A673 (cell line): ENCODE results near the gene LRRN4. TPM values are rescaled to one million over a fixed set of nuclear protein-coding genes. Genes with fewer than 3 reads are reported as not detected.

Source experiments
- BruUV-seq: library from RNA; stranded (reverse); fragments of 400-500 nt; replicated peaks from 2 replicates; lab custom pipeline; 2021; lab: Mats Ljungman, UMichigan
- CTCF ChIA-PET: fragments of 300-600 bp; sonication (Branson Sonifier 250); formaldehyde crosslinking; loops from one replicate; lab custom pipeline; 2022; ENCODE audit warnings: antibody characterized with exemption; lab: Charles Lee
- POLR2A ChIA-PET: fragments of 300-600 bp; sonication (Branson Sonifier 250); formaldehyde crosslinking; loops from one replicate; lab custom pipeline; 2022; ENCODE audit warnings: antibody characterized with exemption; ENCODE audit not compliant: low non-redundant PET; lab: Charles Lee
- DNase-seq: peaks from one replicate; pipeline ENCODE4 v3.0.0-alpha.2; 2015; ENCODE audit warnings: low spot score
- H3K27ac ChIP-seq: fragments of 200-600 bp; sonication (generic); 2 replicates; pipeline ENCODE4 v1.5.1; 2016; ENCODE audit warnings: mixed run types, low read depth, mild to moderate bottlenecking, mixed read lengths, antibody characterized with exemption, low read length; ENCODE audit not compliant: poor library complexity, severe bottlenecking
- H3K27me3 ChIP-seq: fragments of 200-600 bp; sonication (generic); replicated peaks from 2 replicates; pipeline ENCODE4 v1.6.1; 2017; ENCODE audit warnings: mixed run types, low read depth, mild to moderate bottlenecking, mixed read lengths, antibody characterized with exemption, low read length; ENCODE audit not compliant: insufficient read depth, poor library complexity
- H3K36me3 ChIP-seq: fragments of 200-600 bp; sonication (generic); 2 replicates; pipeline ENCODE4 v1.6.1; 2016; ENCODE audit warnings: mixed run types, mild to moderate bottlenecking, mixed read lengths, antibody characterized with exemption, low read length; ENCODE audit not compliant: insufficient read depth, poor library complexity, severe bottlenecking
- H3K4me1 ChIP-seq: fragments of 200-600 bp; sonication (generic); 2 replicates; pipeline ENCODE4 v1.6.1; 2017; ENCODE audit warnings: mixed run types, mild to moderate bottlenecking, mixed read lengths, antibody characterized with exemption, low read length; ENCODE audit not compliant: insufficient read depth, poor library complexity, severe bottlenecking
- H3K4me3 ChIP-seq: fragments of 200-600 bp; sonication (generic); 2 replicates; pipeline ENCODE4 v1.5.1; 2016; ENCODE audit warnings: low read depth, mixed run types, mild to moderate bottlenecking, mixed read lengths, low read length; ENCODE audit not compliant: poor library complexity, severe bottlenecking
- H3K9me3 ChIP-seq: fragments of 200-600 bp; sonication (generic); 2 replicates; pipeline ENCODE4 v1.6.1; 2016; ENCODE audit warnings: mixed run types, low read depth, mild to moderate bottlenecking, mixed read lengths, antibody characterized with exemption, low read length; ENCODE audit not compliant: poor library complexity, severe bottlenecking
- EZH2 ChIP-seq: fragments of 200-600 bp; sonication (generic); IDR thresholded peaks from 2 replicates; pipeline ENCODE4 v1.6.1; 2017; ENCODE audit warnings: borderline replicate concordance, low read depth, mild to moderate bottlenecking, mixed read lengths, antibody characterized with exemption, low read length; ENCODE audit not compliant: poor library complexity, severe bottlenecking
- intact Hi-C: fragments of 100-400 bp; cut with micrococcal nuclease; formaldehyde crosslinking; loops from one replicate; pipeline ENCODE4 v1.10.0; 2022; ENCODE audit not compliant: unreplicated experiment
- total RNA-seq: library from RNA; stranded (reverse); gene quantifications from 2 replicates; pipeline ENCODE4 v1.2.3, GENCODE V29; 2021
- TF ChIP-seq, protein P1 (sequence below): fragments of 300-800, 200-600 bp; sonication (generic); conservative IDR thresholded peaks from 2 replicates; pipeline ENCODE4 v1.5.1; 2017; ENCODE audit warnings: low read depth, mild to moderate bottlenecking, antibody characterized with exemption, low read length, moderate library complexity, mixed read lengths

The LRRN4 gene
- total RNA-seq, 1 experiment from 2014 or later, result not detected

GRCh38 chr20:5990946-5991345 lies 62.9 kb downstream of the LRRN4 start:
- no peak overlapping the region for H3K27ac ChIP-seq
- H3K4me1 ChIP-seq, result peaks cover 3% of the 10 kb centered on the region
- ChIA-PET CTCF (no interaction called here), POLR2A (interaction anchor here (0.6 kb wide), 1 partner anchor 804 kb away, joined by 3 read pairs; no protein-coding TSS in a partner anchor)
- H3K9me3 ChIP-seq, result no peaks in the 10 kb centered on the region
- no peaks in the 10 kb centered on the region for H3K27me3 ChIP-seq
- H3K36me3 ChIP-seq, result peaks cover 71% of the 10 kb centered on the region
- DNase-seq, result no peak
- TF ChIP-seq, protein P1, sequence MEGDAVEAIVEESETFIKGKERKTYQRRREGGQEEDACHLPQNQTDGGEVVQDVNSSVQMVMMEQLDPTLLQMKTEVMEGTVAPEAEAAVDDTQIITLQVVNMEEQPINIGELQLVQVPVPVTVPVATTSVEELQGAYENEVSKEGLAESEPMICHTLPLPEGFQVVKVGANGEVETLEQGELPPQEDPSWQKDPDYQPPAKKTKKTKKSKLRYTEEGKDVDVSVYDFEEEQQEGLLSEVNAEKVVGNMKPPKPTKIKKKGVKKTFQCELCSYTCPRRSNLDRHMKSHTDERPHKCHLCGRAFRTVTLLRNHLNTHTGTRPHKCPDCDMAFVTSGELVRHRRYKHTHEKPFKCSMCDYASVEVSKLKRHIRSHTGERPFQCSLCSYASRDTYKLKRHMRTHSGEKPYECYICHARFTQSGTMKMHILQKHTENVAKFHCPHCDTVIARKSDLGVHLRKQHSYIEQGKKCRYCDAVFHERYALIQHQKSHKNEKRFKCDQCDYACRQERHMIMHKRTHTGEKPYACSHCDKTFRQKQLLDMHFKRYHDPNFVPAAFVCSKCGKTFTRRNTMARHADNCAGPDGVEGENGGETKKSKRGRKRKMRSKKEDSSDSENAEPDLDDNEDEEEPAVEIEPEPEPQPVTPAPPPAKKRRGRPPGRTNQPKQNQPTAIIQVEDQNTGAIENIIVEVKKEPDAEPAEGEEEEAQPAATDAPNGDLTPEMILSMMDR, result no peak
- TF ChIP-seq EZH2, result no peak
- H3K4me3 ChIP-seq, result no peak overlapping the region
- intact Hi-C loops, result no loop called here
- no TSS peak for BruUV-seq

Other genes with a start within 250 kb of the LRRN4 start
- gene CHGB, start 142.6 kb downstream of the LRRN4 start, total RNA-seq, result 0.45 and 0.55 TPM in 2 replicates
- gene TRMT6, start 103.5 kb downstream of the LRRN4 start, total RNA-seq, result 38.6 and 41.6 TPM in 2 replicates
- 49.7 and 56.4 TPM in 2 replicates for gene MCM8, start 103.4 kb downstream of the LRRN4 start, total RNA-seq
- gene CRLS1, start 47.9 kb downstream of the LRRN4 start, total RNA-seq, result 43.4 and 51.5 TPM in 2 replicates
- 1.3 and 2.0 TPM in 2 replicates for gene FERMT1, start 69.0 kb upstream of the LRRN4 start, total RNA-seq